NT2/D1 (cell line): Measurements from ENCODE around the gene FAM47E.

Experiments
- DNase-seq: peaks from one replicate; pipeline ENCODE4 v3.0.0-alpha.2; 2011; ENCODE audit warnings: low read depth, low spot score
- H3K27me3 ChIP-seq: 2 replicates; pipeline ENCODE4 v1.6.0; 2011; ENCODE audit warnings: mild to moderate bottlenecking; ENCODE audit not compliant: insufficient read length, insufficient read depth
- H3K36me3 ChIP-seq: 2 replicates; pipeline ENCODE4 v1.6.1; 2011; ENCODE audit warnings: mild to moderate bottlenecking, low read length, mixed read lengths; ENCODE audit not compliant: insufficient read depth, insufficient read length
- H3K4me1 ChIP-seq: 2 replicates; pipeline ENCODE4 v1.5.1; 2011; ENCODE audit not compliant: insufficient read depth, insufficient read length
- H3K4me3 ChIP-seq: 2 replicates; pipeline ENCODE4 v1.5.1; 2011; ENCODE audit warnings: low read depth; ENCODE audit not compliant: insufficient read length
- H3K9ac ChIP-seq: 2 replicates; pipeline ENCODE4 v1.6.0; 2011; ENCODE audit warnings: low read depth; ENCODE audit not compliant: insufficient read length
- H3K9me3 ChIP-seq: 2 replicates; pipeline ENCODE4 v1.5.1; 2011; ENCODE audit warnings: mild to moderate bottlenecking, low read length; ENCODE audit not compliant: insufficient read depth
- SUZ12 ChIP-seq: IDR thresholded peaks from 2 replicates; pipeline ENCODE4 v1.6.1; 2011; ENCODE audit not compliant: insufficient read length, insufficient read depth; ENCODE audit errors: extremely low read depth
- YY1 ChIP-seq: IDR thresholded peaks from 2 replicates; pipeline ENCODE4 v1.6.1; 2011; ENCODE audit not compliant: insufficient read length, insufficient read depth
- ZNF274 ChIP-seq: IDR thresholded peaks from 2 replicates; pipeline ENCODE4 v1.6.1; 2011; ENCODE audit warnings: mild to moderate bottlenecking, low read depth, low read length

The FAM47E gene

DNA sequence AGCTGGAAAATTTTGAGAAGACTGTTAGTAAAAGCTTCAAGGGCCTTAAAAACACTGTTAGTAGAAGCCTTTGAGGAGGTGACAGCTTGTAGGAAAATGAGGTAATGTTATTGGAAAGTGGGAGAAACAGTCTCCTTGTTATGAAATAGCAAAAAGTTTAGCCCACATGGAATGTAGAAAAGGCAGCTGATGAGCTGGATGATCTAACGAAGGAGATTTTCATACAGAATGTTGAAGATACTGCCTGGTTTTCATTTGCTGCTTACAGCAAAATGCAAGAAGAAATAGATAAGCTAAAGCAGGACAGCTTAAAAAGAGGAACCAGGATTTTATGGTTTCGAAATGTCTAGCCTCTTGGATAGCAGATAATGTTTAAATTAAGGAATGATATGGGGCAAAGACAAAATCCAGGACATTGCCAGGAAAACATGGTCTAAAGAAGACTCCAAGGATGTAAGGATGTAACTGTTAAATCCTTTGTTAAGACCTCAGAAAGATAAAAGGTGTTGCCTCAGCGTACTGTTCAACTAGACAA, 44.8 kb downstream of the FAM47E start:
- H3K4me3 ChIP-seq: no peak overlapping the region
- H3K4me1 ChIP-seq: no peaks in the 10 kb centered on the region
- DNase-seq: no peak
- TF ChIP-seq SUZ12: no peak
- no peaks in the 10 kb centered on the region for H3K36me3 ChIP-seq
- no peaks in the 10 kb centered on the region for H3K27me3 ChIP-seq
- H3K9ac ChIP-seq: no peak overlapping the region
- H3K9me3 ChIP-seq: peaks cover 8% of the 10 kb centered on the region; the same call in 1 of the 2 replicates

DNA sequence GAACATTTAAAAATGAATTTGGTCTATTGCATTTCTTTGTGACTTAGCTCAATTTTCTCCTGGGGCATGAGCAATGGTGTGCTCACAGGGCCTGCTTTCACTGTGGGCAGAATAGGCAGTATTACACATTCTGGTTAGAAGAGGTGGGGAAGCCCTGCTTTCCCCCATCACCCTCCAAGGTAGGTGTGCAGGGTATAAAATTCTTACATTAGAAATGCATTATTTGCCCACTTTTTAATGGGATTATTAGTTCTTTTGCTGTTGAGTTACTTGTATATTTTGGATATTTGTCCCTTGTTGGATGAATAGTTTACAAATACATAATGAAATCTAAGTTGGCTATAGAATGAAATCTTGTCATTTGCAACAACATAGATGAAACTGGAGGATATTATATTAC, 46.7 kb downstream of the FAM47E start:
- no peak for TF ChIP-seq ZNF274
- Histone ChIP-seq H3K27me3 (no peaks in the 10 kb centered on the region), H3K4me1 (no peaks in the 10 kb centered on the region), H3K36me3 (no peaks in the 10 kb centered on the region), H3K4me3 (no peak overlapping the region), H3K9ac (no peak overlapping the region), H3K9me3 (peaks cover 8% of the 10 kb centered on the region; the same call in 1 of the 2 replicates)
- no peak for DNase-seq

DNA sequence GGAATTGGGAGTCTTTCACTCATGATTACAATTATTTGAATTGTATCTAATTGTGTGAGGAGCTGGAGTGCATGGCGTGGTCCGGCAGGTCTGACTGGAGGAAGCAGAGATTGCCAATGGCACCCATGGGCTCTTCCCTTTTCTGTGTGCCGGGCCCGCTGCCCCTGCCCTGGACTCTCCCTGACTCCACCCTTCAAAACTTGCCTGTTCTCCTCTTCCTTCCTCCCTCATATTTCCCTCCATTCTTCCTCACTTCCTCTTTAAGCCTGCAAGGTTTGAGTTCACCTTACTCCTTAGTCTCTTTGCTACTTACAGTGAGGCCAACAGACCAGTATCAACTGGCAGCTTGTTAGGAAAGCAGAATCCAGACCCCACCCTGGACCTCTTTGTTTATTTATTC, 48.5 kb downstream of the FAM47E start:
- Histone ChIP-seq H3K27me3 (peaks cover 4% of the 10 kb centered on the region), H3K4me3 (no peak overlapping the region), H3K9ac (no peak overlapping the region), H3K36me3 (no peaks in the 10 kb centered on the region), H3K4me1 (no peaks in the 10 kb centered on the region), H3K9me3 (peaks cover 8% of the 10 kb centered on the region; the same call in 1 of the 2 replicates)
- DNase-seq: no peak
- TF ChIP-seq YY1 (no peak), SUZ12 (no peak), ZNF274 (no peak)

DNA sequence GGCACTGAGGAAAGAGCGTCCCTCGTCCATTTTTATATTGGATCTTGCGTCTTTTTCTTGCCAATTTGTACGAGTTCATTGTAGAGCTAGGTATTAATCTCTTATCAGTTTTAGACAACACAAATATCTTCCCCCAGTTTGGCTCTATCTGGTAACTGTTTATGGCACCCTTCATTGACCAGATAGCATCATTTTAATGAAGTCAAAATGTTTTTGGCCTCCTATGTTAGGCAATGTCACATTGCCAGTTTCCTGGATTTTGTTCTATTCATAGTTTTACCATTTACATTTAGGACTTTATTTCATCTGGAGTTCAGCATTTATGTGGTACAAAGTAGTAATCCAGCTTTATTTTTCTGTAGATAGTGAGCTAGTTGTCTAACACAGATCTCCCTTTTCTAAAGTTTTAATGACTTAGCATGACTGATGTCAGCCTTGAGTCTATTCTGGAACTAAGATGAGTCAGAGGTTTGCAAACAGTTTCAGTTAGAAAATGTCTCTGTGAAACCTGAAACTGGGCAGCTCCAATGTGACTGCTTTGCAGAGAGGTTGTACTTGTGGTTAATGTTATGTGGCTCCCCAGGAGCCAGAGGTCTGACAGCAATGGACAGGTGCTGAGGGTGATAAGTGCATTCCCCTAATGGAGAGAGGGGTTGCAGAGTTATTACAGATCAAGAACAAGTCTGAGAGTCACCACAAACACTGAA, 49.7 kb downstream of the FAM47E start:
- Histone ChIP-seq H3K4me3 (no peak overlapping the region), H3K36me3 (no peaks in the 10 kb centered on the region), H3K9me3 (peaks cover 8% of the 10 kb centered on the region; the same call in 1 of the 2 replicates), H3K27me3 (peaks cover 16% of the 10 kb centered on the region), H3K9ac (no peak overlapping the region), H3K4me1 (peaks cover 2% of the 10 kb centered on the region)
- TF ChIP-seq ZNF274 (no peak), SUZ12 (no peak), YY1 (no peak)
- no peak for DNase-seq

DNA sequence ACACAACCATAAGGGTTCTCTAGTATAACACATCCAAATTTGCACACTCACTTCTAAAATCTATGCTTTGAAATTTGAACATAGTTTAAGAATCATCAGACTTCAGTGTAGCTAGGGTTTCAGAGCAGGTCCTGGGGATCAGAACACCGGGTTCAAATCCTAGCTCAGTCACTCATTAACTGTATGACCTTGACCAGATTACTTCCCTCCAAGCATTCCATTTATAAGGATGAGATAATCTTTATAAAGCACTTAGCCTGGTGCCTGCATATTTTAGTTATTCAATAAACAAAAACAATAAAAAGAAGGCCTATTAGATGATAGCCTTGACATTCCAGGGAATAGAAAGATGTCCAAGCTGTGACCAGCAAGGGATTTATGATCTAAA, 50.2 kb downstream of the FAM47E start:
- H3K4me1 ChIP-seq: peaks cover 2% of the 10 kb centered on the region
- TF ChIP-seq ZNF274 (no peak), SUZ12 (no peak), YY1 (no peak)
- H3K4me3 ChIP-seq: no peak overlapping the region
- H3K27me3 ChIP-seq: peaks cover 16% of the 10 kb centered on the region
- no peak overlapping the region for H3K9ac ChIP-seq
- DNase-seq: no peak
- peaks cover 8% of the 10 kb centered on the region; the same call in 1 of the 2 replicates for H3K9me3 ChIP-seq
- H3K36me3 ChIP-seq: no peaks in the 10 kb centered on the region

DNA sequence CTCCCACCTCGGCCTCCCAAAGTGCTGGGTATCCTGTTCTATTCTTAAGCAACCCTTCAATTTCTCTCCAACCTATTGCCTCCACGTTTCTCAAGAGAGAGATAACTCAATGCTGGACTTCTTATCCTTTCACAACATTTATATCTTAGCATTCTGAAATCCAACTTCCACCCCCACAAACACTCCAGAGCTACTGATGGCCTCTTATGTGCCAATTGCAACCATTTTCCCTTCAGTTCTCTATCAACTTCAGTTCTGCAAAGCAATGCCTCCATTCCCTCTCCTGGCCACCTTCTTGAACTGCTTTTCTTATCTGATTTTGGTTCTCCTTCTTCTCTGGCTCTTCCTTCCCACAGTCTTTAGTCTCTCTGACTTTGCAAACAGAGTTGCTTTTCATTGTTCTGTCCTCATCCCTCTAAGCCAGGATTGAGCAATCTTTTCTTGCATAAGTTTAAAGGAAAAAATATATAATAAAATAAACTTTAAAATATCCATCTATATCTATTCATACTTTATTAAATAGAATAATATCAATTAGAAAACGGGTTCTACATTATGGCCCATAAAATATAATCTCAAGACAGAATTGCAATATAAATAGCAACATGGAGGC, 51.4 kb downstream of the FAM47E start:
- H3K9me3 ChIP-seq: peaks cover 8% of the 10 kb centered on the region; the same call in 1 of the 2 replicates
- no peak for DNase-seq
- no peak for TF ChIP-seq SUZ12
- TF ChIP-seq YY1: no peak
- no peak for TF ChIP-seq ZNF274
- peaks cover 2% of the 10 kb centered on the region for H3K4me1 ChIP-seq
- no peak overlapping the region for H3K4me3 ChIP-seq
- H3K36me3 ChIP-seq: no peaks in the 10 kb centered on the region
- peaks cover 16% of the 10 kb centered on the region for H3K27me3 ChIP-seq
- H3K9ac ChIP-seq: no peak overlapping the region

DNA sequence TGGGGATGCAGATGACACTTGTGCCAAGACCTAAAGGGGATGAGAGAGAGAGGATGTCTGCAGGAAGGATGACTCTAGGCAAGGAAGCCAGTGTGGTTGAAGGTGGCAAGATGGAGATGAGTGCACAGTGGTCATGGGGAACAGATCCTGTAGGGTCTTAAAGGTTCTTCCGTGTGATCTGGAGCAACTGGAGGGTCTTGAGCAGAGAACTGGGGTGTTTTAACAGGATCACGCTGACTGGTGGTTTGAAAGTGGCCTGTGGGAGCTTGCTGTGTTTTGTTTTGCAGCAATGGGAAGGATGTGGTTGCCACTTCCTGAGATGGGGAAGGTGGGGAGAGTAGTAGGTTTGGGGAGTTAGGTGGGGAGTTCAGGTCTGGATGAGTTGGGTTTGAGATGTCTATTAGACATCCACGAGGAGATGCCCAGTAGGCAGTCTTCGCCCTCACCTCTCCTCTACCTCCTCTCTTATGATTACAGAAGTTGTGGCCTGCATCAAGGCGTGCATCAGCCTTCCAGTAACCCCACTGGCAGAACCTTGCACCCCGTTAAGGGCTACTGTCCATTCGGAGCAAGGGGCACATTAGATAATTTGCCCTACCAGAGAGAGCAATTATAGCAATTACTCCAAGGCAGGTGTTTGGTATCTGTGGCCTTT, 53.6 kb downstream of the FAM47E start:
- peaks cover 16% of the 10 kb centered on the region for H3K27me3 ChIP-seq
- peaks cover 12% of the 10 kb centered on the region for H3K36me3 ChIP-seq
- peaks cover 2% of the 10 kb centered on the region for H3K4me1 ChIP-seq
- no peak overlapping the region for H3K4me3 ChIP-seq
- H3K9me3 ChIP-seq: no peaks in the 10 kb centered on the region
- DNase-seq: no peak
- peak overlapping the region; percentile 92 for H3K9ac ChIP-seq
- no peak for TF ChIP-seq YY1
- no peak for TF ChIP-seq SUZ12
- TF ChIP-seq ZNF274: no peak
